Heart left ventricle (tissue), 16 donors: Measurements from ENCODE around the gene NSUN7. TPM values are rescaled to one million over a fixed set of nuclear protein-coding genes. Genes with fewer than 3 reads are reported as not detected.

Experiments
- ATAC-seq, 4 donors: fragments of 200-7000 bp; cut with Tn5 transposase; one replicate each; pipeline ENCODE4 v1.9.1; 2020 to 2022; ENCODE audit warnings: moderate library complexity in 4 of 4, mild to moderate bottlenecking in 3 of 4, moderate number of reproducible peaks in 1 of 4
- DNase-seq, 5 donors: peaks; one replicate each; pipeline ENCODE4 v3.0.0-alpha.2; 2020
- H3K27ac ChIP-seq, 12 donors: fragments of 200-600 bp; sonication (generic) in 4 of 12; one replicate each; pipeline versions ENCODE4 v1.5.0 to v1.8.0; 2016 to 2022; ENCODE audit warnings: mild to moderate bottlenecking in 2 of 12
- H3K27me3 ChIP-seq, 9 donors: fragments of 200-600 bp; sonication (generic) in 2 of 9; one replicate each; pipeline versions ENCODE4 v1.5.1 to v1.8.0; 2016 to 2022; ENCODE audit warnings: mild to moderate bottlenecking in 3 of 9
- H3K36me3 ChIP-seq, 9 donors: fragments of 200-600 bp; sonication (generic) in 2 of 9; one replicate each; pipeline versions ENCODE4 v1.5.0 to v1.8.0; 2018 to 2022; ENCODE audit warnings: mild to moderate bottlenecking in 2 of 9
- H3K4me1 ChIP-seq, 12 donors: fragments of 200-600 bp; sonication (generic) in 4 of 12; one replicate each; pipeline versions ENCODE4 v1.5.0 to v1.8.0; 2016 to 2022; ENCODE audit warnings: mild to moderate bottlenecking in 3 of 12
- H3K4me3 ChIP-seq, 12 donors: fragments of 200-600 bp; sonication (generic) in 4 of 12; one replicate each; pipeline versions ENCODE4 v1.5.0 to v1.8.0; 2017 to 2022; ENCODE audit warnings: mild to moderate bottlenecking in 9 of 12, moderate library complexity in 4 of 12
- H3K9me3 ChIP-seq, 12 donors: fragments of 200-600 bp; sonication (generic) in 4 of 12; one replicate each; pipeline versions ENCODE4 v1.5.0 to v1.8.0; 2016 to 2022; ENCODE audit warnings: mild to moderate bottlenecking in 1 of 12
- CTCF ChIP-seq, 12 donors: fragments of 200-600 bp; sonication (generic) in 4 of 12; IDR thresholded peaks; one replicate each; pipeline versions ENCODE4 v1.5.0 to v1.8.0; 2018 to 2022; ENCODE audit warnings: antibody characterized with exemption in 12 of 12, mild to moderate bottlenecking in 5 of 12
- POLR2A ChIP-seq, 2 donors: fragments of 450-650 bp; IDR thresholded peaks; one replicate each; pipeline ENCODE4 v1.6.1; 2017; ENCODE audit warnings: antibody characterized with exemption in 2 of 2, mild to moderate bottlenecking in 2 of 2, moderate library complexity in 2 of 2
- WGBS, 4 donors: extraction: QIAGEN DNeasy Blood & Tissue Kit in 2 of 4; methylation state at CpG; one replicate each; pipeline versions ENCODE4 v1.1.5 to v1.1.7; 2013 to 2018; 5-methylcytosine and 5-hydroxymethylcytosine counted together
- intact Hi-C, 10 donors: fragments of 100-400 bp; cut with DNase I; formaldehyde crosslinking; loops; one replicate each; pipeline versions ENCODE4 v1.11.1 to v1.14.2; 2022
- polyA plus RNA-seq, 2 donors: library from polyadenylated mRNA; stranded (reverse); fragments of 200-250 nt; gene quantifications; one replicate each; pipeline ENCODE4 v1.2.3, GENCODE V29; 2013
- total RNA-seq, 9 donors: library from RNA; depleted of rRNA in 2 of 9; stranded (reverse); fragments of >200 nt in 2 of 9; fragmentation: NEBNext Ultra II Directional in 3 of 9; extraction: Animal tissue kit (Norgen Biotek cat#: 25700) in 3 of 9; gene quantifications; one replicate each; pipeline versions ENCODE4 v1.1.0 to v1.2.4, GENCODE V29; 2016 to 2023
- donor health status: ischemic (EF 13 %, LVEDD 7.1; RV severe dilation, severe dysfunction).
- donor health status: healthy with polysubstance abuse.
- donor health status: DM: no; HTN: yes; CAD: no.
- donor health status: DM: no; HTN: no; CAD: no.
- donor health status: ischemic (EF 25% LVEDD 6.9; RV normal size, moderate dysfunction).
- donor health status: ischemic (EF 25% LVEDD 5.7; RV mildly dilated, moderate dysfunction).
- donor health status: healthy.
- donor health status: DM: yes; HTN: yes; CAD: no.
- donor health status: ischemic (EF 35%, LVEDD 5.7; RV mildly dilated, moderate dysfunction).
- donor health status: nonischemic (EF 11% LVEDD 7.7; RV severe dilation, severe dysfunction).
- donor health status: DM: yes; HTN: yes; CAD: no.
- donor health status: PGD.
- donor health status: ischemic (EF 29% LVEDD 5.4; RV normal size, mild dysfunction).
- donor health status: nonischemic (EF 23%, LVEDD 6.1; RV moderate dilation, normal function).

NSUN7 gene
- total and polyA plus RNA-seq, 11 donors: 0.04 to 1.4 (median 0.20) TPM; not detected in 3

DNA sequence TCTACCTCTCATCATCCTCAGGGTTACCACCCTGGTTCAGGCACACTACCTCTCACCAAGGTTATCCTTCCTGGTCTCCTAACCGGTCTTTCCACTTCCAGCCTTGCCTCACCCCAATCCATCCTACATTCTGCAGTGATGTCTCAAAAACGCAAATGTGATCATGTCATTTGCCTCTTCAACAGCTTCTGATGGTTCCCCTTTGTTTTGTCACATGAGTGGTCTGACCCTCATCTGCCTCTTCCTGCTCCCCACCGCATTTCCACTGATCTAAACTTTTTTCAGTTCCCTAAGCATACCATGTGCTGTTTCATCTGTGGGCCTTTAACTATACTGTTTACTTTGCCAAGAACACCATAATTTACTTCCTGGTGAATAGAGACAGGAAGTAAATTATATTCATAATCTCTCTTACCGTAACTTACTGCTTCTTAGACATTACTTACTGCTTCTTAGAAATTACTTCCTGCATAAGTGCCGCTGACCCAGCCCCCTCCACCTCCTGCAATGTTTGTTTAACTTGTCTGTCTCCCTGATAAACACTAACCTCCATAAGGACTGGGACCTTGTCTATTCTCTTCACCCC lies 27.1 kb upstream of the NSUN7 start:
- no peak overlapping the region for H3K4me3 ChIP-seq
- no peak for TF ChIP-seq CTCF (IDR thresholded peaks at IDR 0.05)
- TF ChIP-seq POLR2A (IDR thresholded peaks at IDR 0.05): no peak
- WGBS, 4 donors: 61 to 67% (median 63%) methylated on average over 5 of the region's 5 CpGs
- peaks cover 0 to 6% (median 0%) of the 10 kb centered on the region in 9 donors for H3K27me3 ChIP-seq
- H3K9me3 ChIP-seq: no peaks in the 10 kb centered on the region
- DNase-seq (peak in 2 of 5 donors; percentile 28 to 34), ATAC-seq (peak; percentile 42 to 89 (median 77))
- intact Hi-C loops: no loop called here
- peak overlapping the region in 5 of 12 donors; percentile 48 to 91 (median 59) for H3K27ac ChIP-seq
- H3K36me3 ChIP-seq: no peaks in the 10 kb centered on the region
- H3K4me1 ChIP-seq: peaks cover 0 to 45% (median 0%) of the 10 kb centered on the region in 12 donors

DNA sequence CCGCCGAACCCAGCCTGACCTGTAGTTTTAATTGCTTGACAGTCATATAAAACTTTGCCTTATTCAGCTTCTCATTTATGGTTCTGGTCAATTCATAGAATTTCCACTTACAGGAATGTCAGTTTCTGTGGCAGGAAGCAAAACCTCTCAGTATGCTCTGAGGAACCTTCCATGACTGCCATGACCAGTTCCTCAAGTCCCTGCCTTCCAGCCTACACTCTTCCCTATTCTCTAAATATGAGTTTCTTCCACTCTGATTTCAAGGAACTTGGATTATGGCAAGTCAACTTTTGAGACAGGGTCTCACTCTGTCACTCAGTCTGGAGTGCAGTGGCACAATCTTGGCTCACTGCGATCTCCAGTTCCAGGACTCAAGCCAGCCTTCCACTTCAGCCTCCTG lies 26.0 kb upstream of the NSUN7 start:
- 94 to 97% (median 95%) methylated on average over 3 of the region's 3 CpGs for WGBS, 4 donors
- no peaks in the 10 kb centered on the region for H3K36me3 ChIP-seq
- intact Hi-C loops: no loop called here
- ATAC-seq: peak in 3 of 4 donors; percentile 26 to 60 (median 44)
- DNase-seq: no peak
- TF ChIP-seq CTCF (IDR thresholded peaks at IDR 0.05) (no peak), POLR2A (IDR thresholded peaks at IDR 0.05) (no peak)
- no peak overlapping the region for H3K4me3 ChIP-seq
- H3K27ac ChIP-seq: peak overlapping the region in 5 of 12 donors; percentile 34 to 91 (median 49)
- H3K27me3 ChIP-seq: peaks cover 0 to 6% (median 0%) of the 10 kb centered on the region in 9 donors
- H3K9me3 ChIP-seq: no peaks in the 10 kb centered on the region
- peaks cover 0 to 44% (median 0%) of the 10 kb centered on the region in 12 donors for H3K4me1 ChIP-seq

GRCh38 chr4:40728333-40728732 lies 21.4 kb upstream of the NSUN7 start:
- TF ChIP-seq CTCF (IDR thresholded peaks at IDR 0.05) (no peak), POLR2A (IDR thresholded peaks at IDR 0.05) (no peak)
- no peaks in the 10 kb centered on the region for H3K36me3 ChIP-seq
- no peak for DNase-seq
- ATAC-seq: no peak
- WGBS, 4 donors: 74 to 81% (median 76%) methylated on average over 3 of the region's 3 CpGs
- intact Hi-C loops: no loop called here
- no peaks in the 10 kb centered on the region for H3K9me3 ChIP-seq
- no peak overlapping the region for H3K4me3 ChIP-seq
- peaks cover 0 to 36% (median 0%) of the 10 kb centered on the region in 12 donors for H3K4me1 ChIP-seq
- H3K27ac ChIP-seq: no peak overlapping the region
- peaks cover 0 to 6% (median 0%) of the 10 kb centered on the region in 9 donors for H3K27me3 ChIP-seq

DNA sequence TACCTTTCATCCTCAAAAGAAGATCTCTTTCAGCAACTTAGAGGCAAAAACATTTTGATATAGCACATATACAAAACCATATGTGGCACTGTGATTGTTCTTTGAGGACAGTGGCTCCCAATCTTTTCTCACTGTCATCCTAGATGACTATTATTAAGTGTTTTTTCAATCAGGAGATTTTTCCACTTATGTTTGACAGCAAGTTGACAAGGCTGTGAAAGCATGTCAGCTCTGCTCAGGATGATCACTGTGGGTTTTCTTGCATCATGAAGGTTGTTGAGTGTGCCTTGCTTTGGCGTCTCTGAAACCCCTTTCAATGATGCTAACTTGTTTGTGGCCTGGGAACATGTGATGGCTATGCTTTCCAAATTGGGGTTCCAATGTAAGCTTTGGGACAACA lies 20.2 kb upstream of the NSUN7 start:
- ATAC-seq: no peak
- H3K27ac ChIP-seq: peak overlapping the region in 1 of 12 donors; percentile 92
- 76 to 100% (median 80%) methylated on average over 1 of the region's 1 CpG for WGBS, 4 donors
- H3K4me1 ChIP-seq: peaks cover 0 to 30% (median 0%) of the 10 kb centered on the region in 12 donors
- intact Hi-C loops: no loop called here
- H3K9me3 ChIP-seq: no peaks in the 10 kb centered on the region
- TF ChIP-seq CTCF (IDR thresholded peaks at IDR 0.05) (no peak), POLR2A (IDR thresholded peaks at IDR 0.05) (no peak)
- H3K36me3 ChIP-seq: no peaks in the 10 kb centered on the region
- H3K27me3 ChIP-seq: no peaks in the 10 kb centered on the region
- no peak overlapping the region for H3K4me3 ChIP-seq
- no peak for DNase-seq
